Ishikawa (cell line): ENCODE results near the gene CAV3.

Experiments
- CEBPB ChIP-seq: IDR thresholded peaks from 2 replicates; pipeline ENCODE4 v1.6.1; 2012
- CREB1 ChIP-seq: IDR thresholded peaks from 2 replicates; pipeline ENCODE4 v1.6.1; 2012; ENCODE audit warnings: low read depth
- EGR1 ChIP-seq: IDR thresholded peaks from 2 replicates; pipeline ENCODE4 v1.6.1; 2012
- EP300 ChIP-seq: IDR thresholded peaks from 2 replicates; pipeline ENCODE4 v1.6.1; 2012; ENCODE audit warnings: borderline replicate concordance
- FOXM1 ChIP-seq: IDR thresholded peaks from 2 replicates; pipeline ENCODE4 v1.6.1; 2012; ENCODE audit warnings: low read depth, borderline replicate concordance
- MAX ChIP-seq: IDR thresholded peaks from 2 replicates; pipeline ENCODE4 v1.6.1; 2012
- NFIC ChIP-seq: IDR thresholded peaks from 2 replicates; pipeline ENCODE4 v1.6.1; 2012
- RAD21 ChIP-seq: IDR thresholded peaks from 2 replicates; pipeline ENCODE4 v1.6.1; 2012; ENCODE audit warnings: low read depth
- TAF1 ChIP-seq: IDR thresholded peaks from 2 replicates; pipeline ENCODE4 v1.6.1; 2012; ENCODE audit warnings: low read depth, mild to moderate bottlenecking
- TCF12 ChIP-seq: IDR thresholded peaks from 2 replicates; pipeline ENCODE4 v1.6.1; 2012; ENCODE audit warnings: low read depth
- TEAD4 ChIP-seq: IDR thresholded peaks from 2 replicates; pipeline ENCODE4 v1.6.1; 2012
- YY1 ChIP-seq: IDR thresholded peaks from 2 replicates; pipeline ENCODE4 v1.6.1; 2012; ENCODE audit warnings: low read depth
- ZBTB7A ChIP-seq: IDR thresholded peaks from 2 replicates; pipeline ENCODE4 v1.6.1; 2012; ENCODE audit warnings: low read depth
- TF ChIP-seq, protein P1 (sequence below): IDR thresholded peaks from 2 replicates; pipeline ENCODE4 v1.6.1; 2012
- TF ChIP-seq, protein P2 (sequence below): IDR thresholded peaks from 2 replicates; pipeline ENCODE4 v1.6.1; 2012; ENCODE audit warnings: low read depth, mild to moderate bottlenecking

Gene CAV3

GRCh38 chr3:8764528-8764927, 30.9 kb downstream of the CAV3 start:
- TF ChIP-seq NFIC = no peak
- no peak for TF ChIP-seq TAF1
- TF ChIP-seq EP300 = no peak
- TF ChIP-seq ZBTB7A = no peak
- TF ChIP-seq TEAD4 = no peak
- TF ChIP-seq, protein P1, sequence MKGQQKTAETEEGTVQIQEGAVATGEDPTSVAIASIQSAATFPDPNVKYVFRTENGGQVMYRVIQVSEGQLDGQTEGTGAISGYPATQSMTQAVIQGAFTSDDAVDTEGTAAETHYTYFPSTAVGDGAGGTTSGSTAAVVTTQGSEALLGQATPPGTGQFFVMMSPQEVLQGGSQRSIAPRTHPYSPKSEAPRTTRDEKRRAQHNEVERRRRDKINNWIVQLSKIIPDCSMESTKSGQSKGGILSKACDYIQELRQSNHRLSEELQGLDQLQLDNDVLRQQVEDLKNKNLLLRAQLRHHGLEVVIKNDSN = no peak
- TF ChIP-seq MAX = no peak
- no peak for TF ChIP-seq TCF12
- TF ChIP-seq FOXM1 = no peak
- no peak for TF ChIP-seq EGR1
- no peak for TF ChIP-seq CREB1
- no peak for TF ChIP-seq YY1
- TF ChIP-seq, protein P2, sequence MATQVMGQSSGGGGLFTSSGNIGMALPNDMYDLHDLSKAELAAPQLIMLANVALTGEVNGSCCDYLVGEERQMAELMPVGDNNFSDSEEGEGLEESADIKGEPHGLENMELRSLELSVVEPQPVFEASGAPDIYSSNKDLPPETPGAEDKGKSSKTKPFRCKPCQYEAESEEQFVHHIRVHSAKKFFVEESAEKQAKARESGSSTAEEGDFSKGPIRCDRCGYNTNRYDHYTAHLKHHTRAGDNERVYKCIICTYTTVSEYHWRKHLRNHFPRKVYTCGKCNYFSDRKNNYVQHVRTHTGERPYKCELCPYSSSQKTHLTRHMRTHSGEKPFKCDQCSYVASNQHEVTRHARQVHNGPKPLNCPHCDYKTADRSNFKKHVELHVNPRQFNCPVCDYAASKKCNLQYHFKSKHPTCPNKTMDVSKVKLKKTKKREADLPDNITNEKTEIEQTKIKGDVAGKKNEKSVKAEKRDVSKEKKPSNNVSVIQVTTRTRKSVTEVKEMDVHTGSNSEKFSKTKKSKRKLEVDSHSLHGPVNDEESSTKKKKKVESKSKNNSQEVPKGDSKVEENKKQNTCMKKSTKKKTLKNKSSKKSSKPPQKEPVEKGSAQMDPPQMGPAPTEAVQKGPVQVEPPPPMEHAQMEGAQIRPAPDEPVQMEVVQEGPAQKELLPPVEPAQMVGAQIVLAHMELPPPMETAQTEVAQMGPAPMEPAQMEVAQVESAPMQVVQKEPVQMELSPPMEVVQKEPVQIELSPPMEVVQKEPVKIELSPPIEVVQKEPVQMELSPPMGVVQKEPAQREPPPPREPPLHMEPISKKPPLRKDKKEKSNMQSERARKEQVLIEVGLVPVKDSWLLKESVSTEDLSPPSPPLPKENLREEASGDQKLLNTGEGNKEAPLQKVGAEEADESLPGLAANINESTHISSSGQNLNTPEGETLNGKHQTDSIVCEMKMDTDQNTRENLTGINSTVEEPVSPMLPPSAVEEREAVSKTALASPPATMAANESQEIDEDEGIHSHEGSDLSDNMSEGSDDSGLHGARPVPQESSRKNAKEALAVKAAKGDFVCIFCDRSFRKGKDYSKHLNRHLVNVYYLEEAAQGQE = no peak
- TF ChIP-seq RAD21 = no peak
- no peak for TF ChIP-seq CEBPB

DNA sequence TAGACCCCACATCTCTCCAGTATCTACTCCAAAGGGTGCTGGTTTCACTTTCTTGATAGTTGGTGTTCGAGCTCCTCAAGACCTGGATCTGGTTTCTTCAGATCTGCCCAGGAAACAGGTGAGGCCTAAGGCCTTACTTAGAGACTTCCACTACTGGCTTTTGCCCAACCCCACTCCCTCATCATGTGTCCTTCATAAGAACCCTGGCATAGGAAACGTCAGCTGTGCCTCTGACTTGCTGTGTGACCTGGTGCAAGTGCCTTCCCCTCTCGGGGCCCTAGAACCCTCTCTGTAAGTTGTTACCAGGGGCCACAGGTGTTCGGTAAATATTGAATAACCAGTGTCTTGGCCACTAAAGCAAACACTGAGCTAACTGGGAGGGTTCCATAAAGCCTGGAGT, 31.9 kb downstream of the CAV3 start:
- TF ChIP-seq TAF1 (no peak), EP300 (no peak), FOXM1 (no peak), EGR1 (no peak), ZBTB7A (no peak)

GRCh38 chr3:8766148-8766547, 32.5 kb downstream of the CAV3 start:
- no peak for TF ChIP-seq NFIC
- TF ChIP-seq TAF1 = no peak
- TF ChIP-seq FOXM1 = no peak
- no peak for TF ChIP-seq TEAD4
- no peak for TF ChIP-seq YY1
- no peak for TF ChIP-seq MAX
- TF ChIP-seq, protein P1 = no peak
- TF ChIP-seq EP300 = no peak
- TF ChIP-seq, protein P2 = no peak
- no peak for TF ChIP-seq TCF12
- no peak for TF ChIP-seq CREB1
- TF ChIP-seq CEBPB = no peak
- TF ChIP-seq EGR1 = no peak
- TF ChIP-seq RAD21 = no peak
- TF ChIP-seq ZBTB7A = no peak

- no peak for TF ChIP-seq RAD21
- TF ChIP-seq TCF12 = no peak
- TF ChIP-seq NFIC = no peak
- no peak for TF ChIP-seq CREB1
- TF ChIP-seq ZBTB7A = no peak
- TF ChIP-seq MAX = no peak
Observed at GRCh38 chr3:8767256-8767666, 33.7 kb downstream of the CAV3 start.

DNA sequence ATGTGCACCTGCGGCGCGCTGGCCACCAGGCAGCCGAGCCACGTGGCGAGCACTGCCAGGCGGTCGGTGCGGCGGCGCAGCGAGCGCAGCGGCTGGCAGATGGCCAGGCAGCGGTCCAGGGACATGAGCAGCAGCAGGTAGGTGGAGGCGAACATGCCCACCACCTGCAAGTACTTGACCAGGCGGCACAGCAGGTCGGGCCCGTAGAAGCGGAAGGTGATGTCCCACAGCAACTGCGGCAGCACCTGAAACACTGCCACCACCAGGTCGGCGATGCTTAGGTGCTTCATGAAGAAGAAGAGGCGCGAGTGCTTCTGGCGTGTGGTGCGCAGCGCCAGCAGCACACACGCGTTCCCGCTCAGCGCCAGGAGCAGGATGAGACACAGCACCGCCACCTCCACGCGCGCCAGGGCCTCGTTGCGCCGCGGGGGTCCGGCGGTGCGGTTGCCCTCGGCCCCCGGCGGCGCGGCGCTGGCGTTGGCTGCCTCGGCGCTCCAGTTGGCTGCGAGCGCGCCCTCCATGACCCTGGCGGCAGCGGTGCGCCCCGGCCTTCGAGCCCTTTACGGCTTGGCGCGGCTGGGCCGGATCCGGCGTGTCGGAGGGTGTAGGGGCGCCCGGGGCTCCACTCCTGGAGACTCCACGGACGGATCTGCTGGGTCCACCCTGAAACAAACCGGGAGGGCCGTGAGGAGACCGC, 34.2 kb downstream of the CAV3 start:
- TF ChIP-seq ZBTB7A = no peak
- no peak for TF ChIP-seq NFIC
- no peak for TF ChIP-seq FOXM1
- TF ChIP-seq TEAD4 = no peak
- TF ChIP-seq, protein P2 = no peak
- no peak for TF ChIP-seq EP300
- no peak for TF ChIP-seq YY1
- no peak for TF ChIP-seq TCF12
- TF ChIP-seq TAF1 = no peak
- TF ChIP-seq EGR1 = no peak
